ENCODE measurements around the gene ACTR8.

Gene ACTR8

DNA sequence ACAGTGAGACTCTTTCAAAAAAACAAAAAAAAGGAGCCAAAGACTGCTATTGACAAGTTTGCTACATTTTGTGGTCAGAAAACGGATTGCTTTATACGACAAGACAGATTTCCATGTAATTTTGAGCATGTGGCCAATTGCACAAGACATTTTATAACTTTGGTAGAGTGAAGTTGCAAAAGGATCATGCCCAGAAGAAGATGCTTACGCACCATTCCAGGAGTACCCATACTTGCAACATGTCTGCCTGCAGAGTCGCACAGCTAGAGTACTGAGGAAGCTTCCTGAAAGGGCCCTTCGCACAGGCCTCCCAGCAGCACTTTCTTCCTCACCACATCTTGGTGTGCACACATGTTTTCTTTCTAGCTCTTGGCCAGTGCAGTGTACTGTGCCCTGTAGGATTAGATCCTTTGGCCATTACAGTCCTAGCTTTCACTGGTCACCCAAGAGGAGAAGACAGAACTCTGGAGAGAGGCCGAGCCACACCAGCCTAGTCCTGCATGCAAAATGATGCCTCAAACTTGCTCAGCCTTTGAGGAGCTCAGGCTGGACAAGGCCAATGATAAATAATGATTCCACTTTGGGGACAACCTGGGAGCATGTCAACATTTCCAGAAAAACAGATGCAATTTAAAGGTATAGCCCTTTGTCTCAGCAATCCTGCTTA, 47.4 kb downstream of the ACTR8 start:
- DNase-seq (ENCODE audit: low spot score), result no peak

DNA sequence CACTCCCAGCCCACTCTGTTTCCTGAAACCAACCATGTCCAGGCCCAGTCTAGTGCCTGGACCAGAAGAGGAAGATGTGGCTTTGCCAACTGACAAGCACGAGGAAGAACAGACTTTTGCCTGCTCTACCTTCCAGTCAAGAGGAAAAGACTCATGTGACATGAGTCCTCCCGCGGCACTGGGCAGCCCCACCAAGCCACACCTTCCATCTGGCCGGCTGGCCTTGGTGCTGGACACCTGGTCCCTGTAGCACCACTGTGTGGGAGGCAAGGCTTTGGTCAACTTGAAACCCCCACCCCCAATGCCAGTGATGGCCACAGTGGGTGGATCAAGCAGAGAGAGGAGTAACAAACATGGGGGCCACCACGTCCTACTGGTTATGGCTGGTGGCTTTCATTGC, 48.3 kb downstream of the ACTR8 start:
- no peak for DNase-seq (ENCODE audit: low spot score)

DNA sequence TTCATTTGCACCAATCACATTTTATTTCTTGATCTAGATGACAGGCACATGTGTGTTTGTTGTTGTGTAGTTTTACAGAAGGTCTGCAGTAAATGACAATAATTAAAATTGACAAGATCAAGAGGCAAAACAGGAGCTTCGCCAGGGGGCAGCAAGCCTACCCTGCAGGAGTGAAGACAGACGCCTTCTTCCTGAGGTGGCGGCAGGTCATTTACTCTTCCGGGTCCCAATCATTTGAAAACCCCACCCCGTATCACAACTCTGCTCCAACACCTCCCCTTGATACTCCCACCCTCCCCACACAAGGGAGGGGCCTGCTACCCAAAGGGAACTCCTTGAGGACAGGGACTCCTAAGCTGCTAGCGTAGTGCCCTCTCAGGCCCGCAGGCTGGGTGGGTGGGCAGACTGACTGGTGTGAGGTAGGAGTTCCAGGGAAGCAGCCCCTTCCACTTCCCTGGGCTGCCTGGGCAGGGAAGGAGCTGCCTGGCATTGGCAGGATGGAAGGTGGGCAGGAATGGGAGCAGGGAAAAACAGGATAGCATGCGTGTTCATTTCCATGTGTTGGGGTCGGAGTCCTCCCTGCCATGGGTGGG, 48.8 kb downstream of the ACTR8 start:
- no peak for DNase-seq (ENCODE audit: low spot score)

DNA sequence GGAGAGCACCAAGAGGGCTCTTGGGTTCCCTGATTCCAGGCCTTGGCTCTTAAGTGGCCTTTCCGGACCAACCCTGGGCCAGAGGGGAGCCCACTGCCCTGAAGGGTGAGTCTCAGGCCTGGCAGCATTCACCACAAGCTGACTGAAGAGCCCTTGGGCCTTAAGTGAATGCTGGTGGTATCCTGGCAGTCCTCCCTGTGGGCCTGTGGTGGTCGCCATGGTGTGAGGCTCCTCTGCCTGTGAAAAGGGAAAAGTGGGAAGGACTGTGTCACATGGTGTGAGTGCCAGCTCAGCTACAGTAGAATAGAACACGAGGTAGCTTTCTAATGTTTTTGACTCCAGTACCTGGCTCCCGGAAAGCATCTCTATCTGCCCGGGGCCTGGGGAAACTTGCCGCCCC, 51.0 kb downstream of the ACTR8 start:
- DNase-seq (ENCODE audit: low spot score), result no peak

DNA sequence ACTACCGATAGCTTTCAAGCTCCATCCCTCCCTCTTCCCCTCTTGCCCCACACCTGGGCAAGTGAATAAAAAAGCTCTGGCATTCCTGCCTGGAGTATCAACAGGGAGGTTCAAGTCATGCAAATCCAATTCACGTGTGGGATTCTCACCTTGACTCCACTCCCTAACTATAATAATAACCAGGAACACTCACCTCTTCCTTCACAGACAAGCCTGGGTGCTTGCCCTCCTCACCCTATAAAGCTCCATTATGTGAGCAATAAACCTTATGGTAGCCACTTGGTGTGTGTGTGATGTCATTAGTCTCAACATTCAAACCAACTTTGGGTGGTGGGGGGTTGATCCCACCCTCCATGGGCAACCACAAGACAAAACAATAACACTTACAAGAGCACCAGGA, 52.3 kb downstream of the ACTR8 start:
- DNase-seq (ENCODE audit: low spot score), result no peak

DNA sequence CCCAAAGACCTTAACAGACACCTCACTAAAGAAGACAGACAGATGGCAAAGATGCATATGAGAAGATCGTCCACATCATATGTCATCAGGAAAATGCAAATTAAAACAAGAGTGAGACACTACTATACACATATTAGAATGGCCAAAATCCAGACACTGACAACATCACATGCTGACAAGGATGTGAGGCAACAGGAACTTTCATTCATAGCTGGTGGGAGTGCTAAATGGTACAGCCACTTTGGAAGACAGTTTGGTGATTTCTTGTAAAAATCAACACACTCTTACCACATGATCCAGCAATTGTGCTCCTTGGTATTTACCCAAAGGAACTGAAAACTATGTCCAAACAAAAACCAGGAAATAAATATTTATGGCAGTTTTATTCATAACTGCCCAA, 53.4 kb downstream of the ACTR8 start:
- DNase-seq (ENCODE audit: low spot score), result no peak

DNA sequence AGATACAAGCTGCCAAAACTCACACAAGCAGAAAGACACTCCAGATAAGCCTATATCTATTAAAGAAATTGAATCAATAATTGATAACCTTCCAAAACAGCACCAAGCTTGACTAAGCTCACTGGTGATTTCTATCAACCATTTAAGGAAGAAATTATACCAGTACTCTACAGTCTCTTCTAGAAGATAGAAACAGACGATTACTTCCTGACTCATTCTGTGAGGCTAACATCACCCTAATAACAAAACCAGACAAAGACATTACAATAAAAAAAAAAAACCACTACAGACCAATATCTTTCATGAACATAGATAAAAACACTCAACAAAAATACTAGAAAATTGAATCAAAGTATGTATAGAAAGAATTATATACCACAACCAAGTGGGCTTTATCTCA, 55.9 kb downstream of the ACTR8 start:
- DNase-seq (ENCODE audit: low spot score), result no peak

DNA sequence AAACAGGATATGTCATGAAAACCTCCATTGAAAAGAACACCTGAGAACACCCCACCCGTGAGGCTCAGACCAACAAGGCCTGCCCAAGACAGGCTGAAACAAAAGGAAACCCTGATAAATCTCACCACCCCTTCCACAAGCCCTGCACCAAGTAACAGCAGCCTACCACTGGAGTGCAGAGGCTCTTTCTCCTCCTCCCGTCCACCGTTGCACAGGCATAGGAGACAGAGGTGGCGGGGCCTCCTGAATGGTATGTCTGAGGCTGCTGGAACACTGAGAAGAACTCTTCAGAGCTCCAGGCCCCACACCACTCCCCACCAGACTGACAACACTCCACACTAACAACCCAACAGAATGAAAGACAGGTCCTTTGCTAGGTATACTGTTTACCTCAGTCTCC, 57.2 kb downstream of the ACTR8 start:
- no peak for DNase-seq (ENCODE audit: low spot score)

DNA sequence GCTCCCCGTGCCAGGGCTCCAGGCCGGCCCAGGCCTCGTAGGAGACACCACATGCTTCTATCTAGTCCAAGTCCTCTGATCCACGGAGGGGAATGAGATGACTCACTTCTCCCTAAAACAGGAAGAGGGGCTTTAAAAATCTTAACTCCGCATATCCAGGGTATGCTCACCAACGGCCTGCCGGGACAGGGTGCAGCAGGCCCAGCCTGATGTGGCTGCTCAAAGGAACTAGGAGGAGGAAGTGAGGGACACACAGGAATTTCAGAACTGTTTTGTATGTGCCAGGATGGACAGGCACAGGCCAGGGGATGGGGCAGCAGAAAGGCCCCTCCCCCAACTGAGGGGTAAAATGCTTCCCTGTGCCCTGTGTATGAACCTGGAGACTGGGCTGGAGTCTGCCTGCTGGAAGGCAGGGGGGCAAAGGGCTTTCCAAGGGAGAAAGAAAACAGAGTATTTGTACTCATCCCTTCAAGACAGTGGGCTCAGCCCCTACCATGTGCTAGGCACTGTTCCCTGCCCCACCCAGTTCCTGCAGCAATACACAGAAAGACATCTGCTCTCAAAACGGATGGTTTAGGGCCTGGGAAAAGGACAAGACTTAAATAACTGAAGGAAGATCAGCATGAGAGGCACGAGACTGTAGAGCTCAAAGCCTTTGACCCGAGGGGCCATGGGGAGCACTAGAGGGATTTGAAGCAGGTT, 57.8 kb downstream of the ACTR8 start:
- DNase-seq (ENCODE audit: low spot score), result no peak

DNA sequence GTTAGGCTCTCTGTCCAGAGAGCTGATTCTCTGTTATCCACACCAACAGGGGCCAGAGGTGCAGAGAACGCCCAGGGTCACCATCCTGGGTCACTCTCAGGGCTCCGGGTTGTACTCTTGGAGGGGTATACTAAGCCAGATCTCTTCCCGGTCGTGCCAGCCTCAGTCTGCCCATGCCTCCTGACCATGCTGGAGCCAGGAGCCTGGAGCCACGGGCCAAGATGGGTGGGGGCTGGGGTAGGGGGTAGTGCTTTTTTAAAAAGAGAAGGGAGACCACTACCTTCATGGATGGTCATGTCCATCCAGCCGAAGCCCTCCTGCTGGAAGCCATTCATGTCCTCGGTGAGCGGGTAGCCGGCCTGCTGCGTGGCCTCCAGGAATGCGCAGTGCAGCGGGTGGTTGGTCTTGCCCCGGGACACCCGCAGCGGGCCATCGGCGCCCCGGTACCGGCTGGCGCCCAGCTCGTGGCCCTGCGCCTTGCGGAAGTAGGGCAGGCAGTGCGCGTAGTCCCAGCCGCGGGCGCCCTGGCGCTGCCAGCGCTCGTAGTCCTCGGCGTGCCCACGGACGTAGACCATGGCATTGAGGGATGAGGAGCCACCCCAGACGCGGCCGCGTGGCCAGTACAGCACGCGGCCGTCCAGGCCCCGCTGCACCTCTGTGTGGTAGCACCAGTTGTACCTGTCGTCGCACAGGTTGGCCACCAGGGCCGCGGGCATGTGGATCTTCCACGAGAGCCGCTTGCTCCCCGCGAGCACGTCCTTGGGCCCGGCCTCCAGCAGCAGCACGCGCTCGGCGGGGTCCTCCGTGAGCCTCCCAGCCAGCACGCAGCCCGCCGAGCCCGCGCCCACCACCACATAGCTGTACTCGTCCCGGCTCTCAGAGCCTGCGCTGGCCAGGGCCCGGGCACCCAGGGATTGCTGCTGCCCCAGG, 58.7 kb downstream of the ACTR8 start:
- no peak for DNase-seq (ENCODE audit: low spot score)

DNA sequence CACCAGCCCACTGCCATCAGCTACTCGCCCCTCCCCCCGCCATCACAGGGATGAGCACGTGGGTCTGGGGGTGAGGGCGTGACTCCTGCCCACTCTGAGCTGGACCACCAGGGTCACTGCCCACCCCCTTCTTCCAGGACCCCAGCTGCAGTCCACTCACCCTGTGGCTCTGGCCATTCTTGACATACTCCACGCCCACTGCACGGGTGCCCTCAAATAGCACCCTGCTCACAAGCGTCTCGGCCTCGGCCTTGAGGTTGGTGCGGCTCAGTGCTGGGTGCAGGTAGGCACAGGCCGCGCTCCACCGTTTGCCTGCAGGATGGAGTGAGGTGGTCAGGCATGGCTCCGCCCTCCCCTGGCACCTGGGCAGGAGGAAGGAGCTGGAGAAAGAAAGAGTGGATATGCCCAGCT, 59.6 kb downstream of the ACTR8 start:
- no peak for DNase-seq (ENCODE audit: low spot score)

DNA sequence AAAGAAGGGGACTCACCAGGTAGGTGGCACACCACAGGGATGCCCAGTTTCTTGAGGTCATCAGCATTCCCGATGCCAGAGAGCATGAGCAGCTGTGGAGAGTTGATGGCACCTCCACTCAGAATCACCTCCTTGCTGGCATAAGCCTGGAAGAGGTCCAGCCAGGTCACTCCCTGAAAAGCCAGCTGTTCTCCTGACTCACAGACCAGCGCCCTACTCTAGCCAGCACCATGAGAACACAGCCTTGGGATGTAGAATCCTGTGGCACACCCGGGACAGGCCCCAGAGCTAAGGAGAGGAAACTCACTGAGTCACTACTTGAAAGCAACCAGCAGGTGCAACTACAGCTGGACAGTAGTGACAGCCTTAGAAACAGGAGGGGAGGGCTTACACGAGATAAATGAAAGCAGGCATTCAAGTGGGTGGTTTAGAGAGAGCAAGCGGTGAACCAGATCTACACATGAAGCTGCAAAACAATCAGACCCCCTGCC, 60.3 kb downstream of the ACTR8 start:
- no peak for DNase-seq (ENCODE audit: low spot score)

DNA sequence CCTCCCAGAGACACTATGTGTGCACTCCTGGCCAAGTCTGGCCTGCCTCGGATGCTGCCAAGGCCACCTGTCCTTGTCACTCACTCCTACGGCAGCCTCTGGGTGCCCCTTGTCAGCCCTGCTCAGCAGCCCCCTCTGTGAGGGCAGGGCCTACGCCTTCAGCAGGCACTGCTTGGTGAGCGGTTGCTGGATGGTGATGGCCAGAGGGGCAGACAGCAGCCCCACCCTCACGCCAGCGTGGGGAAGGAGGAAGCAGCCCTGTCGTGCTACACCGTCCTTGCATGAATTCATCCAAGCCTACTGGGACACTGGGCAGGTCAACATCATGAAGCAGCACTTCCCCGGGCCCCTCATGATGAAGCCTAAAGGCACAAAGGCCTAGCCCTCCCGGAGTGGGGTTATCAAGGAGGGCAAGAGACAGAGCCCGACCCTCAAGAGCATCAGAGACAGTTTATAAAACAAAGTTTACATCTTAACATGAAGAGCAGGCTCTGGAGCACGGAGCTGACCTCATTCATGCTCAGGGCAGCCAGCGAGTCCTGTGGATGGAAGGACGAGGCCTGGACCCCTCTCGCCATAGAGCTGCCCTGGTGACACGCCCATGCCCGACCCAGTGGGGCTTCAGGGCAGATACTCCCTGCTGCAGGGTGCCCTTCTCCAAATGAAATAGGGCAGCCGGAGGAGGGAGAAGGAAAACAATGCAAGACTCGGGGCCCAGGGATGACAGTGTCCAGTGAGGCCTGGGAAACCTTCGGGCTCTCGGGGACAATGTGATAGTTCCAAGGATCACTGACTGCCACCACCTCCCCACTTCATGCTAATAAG, 61.0 kb downstream of the ACTR8 start:
- DNase-seq (ENCODE audit: low spot score), result no peak

DNA sequence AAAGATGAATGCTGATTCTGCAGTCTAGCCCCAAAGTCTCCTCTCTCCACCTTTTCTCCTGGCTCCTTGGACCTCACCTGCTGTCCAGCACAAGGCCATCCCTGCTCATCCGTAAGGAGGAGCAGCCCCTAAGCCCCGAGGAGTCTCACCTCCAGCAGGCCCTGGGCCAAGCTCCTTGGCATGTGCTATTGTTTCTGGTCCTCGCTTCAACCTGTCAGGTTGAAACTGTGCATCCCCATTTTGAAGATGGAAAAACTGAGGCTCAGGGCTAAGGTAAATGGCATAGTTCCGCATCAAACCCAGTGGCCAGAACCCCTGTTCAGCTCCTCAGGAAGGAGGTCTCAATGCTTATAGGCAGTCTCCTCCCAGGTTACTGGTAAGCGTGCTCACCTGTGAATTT, 61.9 kb downstream of the ACTR8 start:
- no peak for DNase-seq (ENCODE audit: low spot score)

DNA sequence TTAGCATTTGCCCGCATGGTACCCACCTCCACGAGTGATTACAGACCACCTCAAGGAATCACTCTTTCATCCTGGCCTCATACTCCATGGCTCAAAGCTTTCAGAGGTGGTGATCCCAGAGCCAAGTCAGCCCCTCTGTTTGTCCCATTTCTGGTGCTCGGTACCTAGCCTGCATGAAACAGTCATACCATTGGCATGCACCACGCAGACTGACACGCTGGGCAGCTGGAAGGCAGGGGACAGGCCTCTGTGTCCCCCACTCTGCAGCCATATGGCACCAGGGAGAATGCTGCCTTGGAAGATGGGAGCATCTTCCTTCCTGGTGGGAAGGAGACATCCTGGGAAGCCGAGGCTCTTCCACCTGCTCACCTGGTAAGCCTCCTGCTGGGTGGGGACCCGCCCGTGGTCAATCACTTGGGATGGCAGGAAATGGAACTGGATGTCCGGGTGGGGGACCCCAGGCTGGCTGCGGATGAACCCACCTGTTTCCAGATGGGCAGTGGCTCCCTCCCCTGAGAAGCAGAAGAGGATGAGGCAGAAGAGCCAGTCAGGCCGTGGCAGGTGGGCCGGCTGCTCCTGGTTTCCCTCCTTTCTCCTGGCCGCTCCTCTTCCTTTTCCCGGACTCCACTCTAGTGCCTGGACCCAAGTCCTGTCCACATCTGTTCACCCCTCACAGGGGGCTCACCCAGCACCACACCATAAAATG, 62.6 kb downstream of the ACTR8 start:
- no peak for DNase-seq (ENCODE audit: low spot score)

DNA sequence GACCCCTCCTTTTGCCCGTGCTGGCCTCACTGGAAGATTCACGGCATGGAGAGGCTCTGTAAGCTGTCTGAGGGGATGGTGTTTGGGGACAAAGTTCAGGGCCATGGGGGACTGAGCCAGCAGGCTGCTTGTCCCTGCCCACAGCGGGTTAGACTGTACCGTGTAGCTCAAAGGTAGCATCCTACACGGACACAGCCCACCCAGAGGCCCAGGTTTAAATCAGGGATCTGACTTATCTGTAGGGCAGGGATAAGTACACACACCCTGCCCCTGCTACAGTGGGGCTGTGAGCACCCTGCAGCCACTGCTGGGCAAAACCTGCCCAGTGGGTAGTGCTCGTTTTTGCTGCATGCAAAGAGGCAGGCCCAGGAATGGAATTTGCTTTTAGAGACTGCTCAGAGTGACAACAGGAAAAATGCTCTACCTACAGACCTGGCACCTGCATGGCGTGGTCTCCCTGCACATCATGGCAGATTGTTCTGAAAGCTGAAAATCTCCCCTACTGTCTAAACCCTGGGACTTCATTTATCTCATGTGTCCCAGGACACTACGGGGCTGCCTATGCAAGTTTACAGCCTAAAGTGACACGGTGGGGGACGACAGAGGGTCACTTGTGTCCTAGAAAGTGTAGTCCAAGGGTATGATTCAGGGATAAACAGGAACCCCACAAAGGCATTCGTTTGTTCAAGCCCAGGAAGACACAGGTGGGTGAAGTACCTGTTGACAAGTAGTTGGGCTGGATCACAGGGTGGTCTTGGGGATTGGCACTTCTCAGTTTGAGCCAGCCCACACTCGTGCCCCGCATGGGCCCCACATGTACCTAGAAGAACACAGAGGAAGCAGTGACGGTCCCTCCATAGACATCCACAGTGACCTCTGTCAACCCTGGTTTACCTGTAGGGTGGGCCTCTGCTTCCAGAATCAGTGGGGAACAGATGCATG, 63.5 kb downstream of the ACTR8 start:
- no peak for DNase-seq (ENCODE audit: low spot score)

DNA sequence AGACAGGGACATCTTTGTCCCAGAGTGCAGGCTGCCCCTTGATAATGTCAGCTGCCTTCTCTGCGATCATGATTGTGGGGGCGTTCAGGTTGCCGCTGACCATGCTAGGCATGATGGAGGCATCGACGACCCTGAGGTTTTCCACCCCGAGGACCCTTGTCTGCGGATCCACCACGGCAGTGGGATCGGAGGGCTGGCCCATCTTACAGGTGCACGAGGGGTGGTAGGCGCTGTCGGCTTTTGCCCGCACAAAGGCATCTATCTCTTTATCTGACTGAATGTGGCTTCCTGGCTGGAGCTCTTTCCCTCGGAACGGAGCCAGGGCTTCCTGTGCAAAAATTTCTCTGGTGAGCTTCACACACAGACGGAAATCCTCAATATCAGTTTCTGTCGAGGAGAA, 64.1 kb downstream of the ACTR8 start:
- no peak for DNase-seq (ENCODE audit: low spot score)

DNA sequence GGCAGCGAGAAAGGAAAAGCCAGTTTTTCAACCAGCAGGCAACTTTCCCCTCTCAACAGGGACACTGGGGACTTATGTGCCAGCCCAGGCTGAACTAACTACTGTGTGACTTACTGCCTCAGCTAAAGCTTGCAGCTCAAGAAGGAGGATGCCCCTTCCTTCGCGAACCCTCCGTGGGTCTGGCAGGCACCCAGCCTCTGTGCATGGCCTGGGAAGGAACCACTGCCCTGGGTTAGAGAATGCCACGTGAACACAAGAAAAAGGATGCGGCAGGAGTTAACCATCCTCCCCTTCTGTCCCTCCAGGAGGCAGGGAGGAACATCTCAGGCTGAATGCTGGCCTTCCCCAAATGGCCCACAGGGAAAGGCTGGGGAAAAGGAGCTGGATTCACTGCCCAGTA, 64.7 kb downstream of the ACTR8 start:
- DNase-seq (ENCODE audit: low spot score), result no peak
